ENCODE results near the gene PCDHGA2.
"Not testable (repeated sequence)": the region's sequence is repeated elsewhere in the genome, so short reads cannot be mapped to it uniquely, and the experiment has no call there.

PCDHGA2 gene

GRCh38 chr5:141384471-141385267 lies 46.1 kb downstream of the PCDHGA2 start:
- WGBS, result 96% methylated on average over 43 of the region's 43 CpGs
- no peak overlapping the region for H3K4me3 ChIP-seq (ENCODE audit: low read length)
- no peak overlapping the region for H3K9ac ChIP-seq (ENCODE audit: low read depth, low read length)
- H3K27ac ChIP-seq (ENCODE audit: low read depth, low read length), result no peak overlapping the region
- H3K4me1 ChIP-seq (ENCODE audit: insufficient read depth, low read length), result no peaks in the 10 kb centered on the region
- H3K36me3 ChIP-seq (ENCODE audit: insufficient read depth, low read length), result peaks cover 9% of the 10 kb centered on the region; the same call in 1 of the 2 replicates
- no peaks in the 10 kb centered on the region for H3K27me3 ChIP-seq (ENCODE audit: insufficient read depth, low read length)
- H3K9me3 ChIP-seq (ENCODE audit: insufficient read depth, low read depth, low read length), result peaks cover 59% of the 10 kb centered on the region

GRCh38 chr5:141387557-141388311 lies 49.2 kb downstream of the PCDHGA2 start, which contains the start of gene PCDHGB4:
PCDHGB4 (plus strand) TSS chr5:141387698; CDS start chr5:141387885, 187 bp downstream.
- not testable (repeated sequence) for H3K9ac ChIP-seq (ENCODE audit: low read depth, low read length); H3K27ac ChIP-seq (ENCODE audit: low read depth, low read length); H3K4me1 ChIP-seq (ENCODE audit: insufficient read depth, low read length); H3K27me3 ChIP-seq (ENCODE audit: insufficient read depth, low read length)
- WGBS, result 79% methylated on average over 18 of the region's 40 CpGs
- Histone ChIP-seq H3K36me3 (ENCODE audit: insufficient read depth, low read length) (peaks cover 19% of the 10 kb centered on the region; the same call in 1 of the 2 replicates), H3K9me3 (ENCODE audit: insufficient read depth, low read depth, low read length) (peaks cover 77% of the 10 kb centered on the region), H3K4me3 (ENCODE audit: low read length) (peak within 1 kb of the TSS; percentile 59)

GRCh38 chr5:141388661-141389060 lies 50.1 kb downstream of the PCDHGA2 start:
- no peaks in the 10 kb centered on the region for H3K27me3 ChIP-seq (ENCODE audit: insufficient read depth, low read length)
- peaks cover 28% of the 10 kb centered on the region; the same call in 1 of the 2 replicates for H3K36me3 ChIP-seq (ENCODE audit: insufficient read depth, low read length)
- H3K4me3 ChIP-seq (ENCODE audit: low read length), result peak overlapping the region; percentile 12; the same call in 1 of the 2 replicates
- 94% methylated on average over 10 of the region's 10 CpGs for WGBS
- H3K27ac ChIP-seq (ENCODE audit: low read depth, low read length), result no peak overlapping the region
- no peaks in the 10 kb centered on the region for H3K4me1 ChIP-seq (ENCODE audit: insufficient read depth, low read length)
- no peak overlapping the region for H3K9ac ChIP-seq (ENCODE audit: low read depth, low read length)
- peaks cover 77% of the 10 kb centered on the region for H3K9me3 ChIP-seq (ENCODE audit: insufficient read depth, low read depth, low read length)

GRCh38 chr5:141389153-141390042 lies 50.8 kb downstream of the PCDHGA2 start:
- no peaks in the 10 kb centered on the region for H3K4me1 ChIP-seq (ENCODE audit: insufficient read depth, low read length)
- no peak overlapping the region for H3K9ac ChIP-seq (ENCODE audit: low read depth, low read length)
- peak overlapping the region; percentile 12; the same call in 1 of the 2 replicates for H3K4me3 ChIP-seq (ENCODE audit: low read length)
- peaks cover 28% of the 10 kb centered on the region; the same call in 1 of the 2 replicates for H3K36me3 ChIP-seq (ENCODE audit: insufficient read depth, low read length)
- peaks cover 78% of the 10 kb centered on the region for H3K9me3 ChIP-seq (ENCODE audit: insufficient read depth, low read depth, low read length)
- H3K27me3 ChIP-seq (ENCODE audit: insufficient read depth, low read length), result no peaks in the 10 kb centered on the region
- WGBS, result 97% methylated on average over 77 of the region's 77 CpGs
- no peak overlapping the region for H3K27ac ChIP-seq (ENCODE audit: low read depth, low read length)

- no peak within 1 kb of the TSS for H3K4me3 ChIP-seq (ENCODE audit: low read length)
- WGBS, result 96% methylated on average over 37 of the region's 38 CpGs
- H3K36me3 ChIP-seq (ENCODE audit: insufficient read depth, low read length), result peaks cover 28% of the 10 kb centered on the region; the same call in 1 of the 2 replicates
- no peaks in the 10 kb centered on the region for H3K27me3 ChIP-seq (ENCODE audit: insufficient read depth, low read length)
- H3K9ac ChIP-seq (ENCODE audit: low read depth, low read length), result no peak within 1 kb of the TSS
- H3K9me3 ChIP-seq (ENCODE audit: insufficient read depth, low read depth, low read length), result peaks cover 85% of the 10 kb centered on the region
- no peaks in the 10 kb centered on the region for H3K4me1 ChIP-seq (ENCODE audit: insufficient read depth, low read length)
- no peak within 1 kb of the TSS for H3K27ac ChIP-seq (ENCODE audit: low read depth, low read length)
These were observed 54.1 kb downstream of the PCDHGA2 start, which contains the start of gene PCDHGA8 for GRCh38 chr5:141392429-141393198. PCDHGA8 (plus strand) TSS chr5:141392633; CDS start chr5:141392814, 181 bp downstream.
